Islet precursor cell (in vitro differentiated cells): ENCODE measurements around the gene ARL13B.
"Not testable (repeated sequence)": the region's sequence is repeated elsewhere in the genome, so short reads cannot be mapped to it uniquely, and the experiment has no call there.

ENCODE experiments used
- DNase-seq: peaks from one replicate; pipeline ENCODE4 v3.0.0-alpha.2; 2018

The ARL13B gene

DNA sequence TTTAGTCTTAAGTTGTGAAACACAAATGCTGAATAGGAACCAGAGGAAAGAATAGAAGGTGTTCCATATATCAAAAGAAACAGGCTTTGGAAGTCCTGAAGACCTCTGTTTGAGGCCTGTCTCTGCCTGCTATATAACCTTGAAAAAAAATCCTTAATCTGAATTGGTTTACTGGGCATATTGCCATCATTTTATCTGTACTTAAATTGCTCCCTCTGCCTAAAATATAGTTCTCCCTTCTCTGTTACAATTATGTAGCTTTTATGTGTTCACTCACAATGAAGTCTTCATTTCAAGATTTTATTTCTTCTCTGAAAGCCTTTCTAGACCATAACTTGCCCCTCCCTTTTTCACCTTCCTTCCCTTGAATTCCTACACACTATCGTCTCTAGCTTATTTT is 21.2 kb downstream of the ARL13B start:
- no peak for DNase-seq

DNA sequence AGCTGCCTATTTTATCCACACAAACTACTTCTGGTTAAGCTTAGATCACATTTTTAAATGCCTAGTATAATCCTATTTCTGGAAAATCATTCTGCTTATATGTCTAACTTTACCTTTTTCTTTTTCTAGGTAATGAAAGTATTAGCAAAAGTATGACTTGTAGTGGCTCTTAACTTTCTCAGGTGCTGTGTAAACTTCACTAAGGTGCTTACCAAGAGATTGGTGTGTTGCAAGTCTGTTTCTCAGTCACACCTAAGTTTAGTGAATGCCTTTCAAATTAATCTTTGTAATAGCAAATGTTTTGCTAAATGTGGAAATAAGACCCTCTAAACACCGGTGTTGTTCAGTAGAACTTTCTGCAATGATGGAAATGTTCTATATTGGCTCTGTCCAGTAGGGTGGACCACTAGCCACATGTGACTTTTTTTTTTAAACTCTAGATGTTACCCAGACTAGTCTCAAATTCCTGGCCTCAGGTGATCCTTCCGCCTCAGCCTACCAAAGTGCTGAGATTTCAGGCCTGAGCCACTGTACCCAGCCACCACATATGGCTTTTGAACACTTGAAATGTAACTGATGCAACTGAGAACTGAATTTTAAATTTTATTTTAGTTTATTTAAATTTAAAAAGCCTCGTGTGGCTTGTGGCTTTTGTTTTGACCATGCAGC is 22.0 kb downstream of the ARL13B start:
- DNase-seq: no peak

DNA sequence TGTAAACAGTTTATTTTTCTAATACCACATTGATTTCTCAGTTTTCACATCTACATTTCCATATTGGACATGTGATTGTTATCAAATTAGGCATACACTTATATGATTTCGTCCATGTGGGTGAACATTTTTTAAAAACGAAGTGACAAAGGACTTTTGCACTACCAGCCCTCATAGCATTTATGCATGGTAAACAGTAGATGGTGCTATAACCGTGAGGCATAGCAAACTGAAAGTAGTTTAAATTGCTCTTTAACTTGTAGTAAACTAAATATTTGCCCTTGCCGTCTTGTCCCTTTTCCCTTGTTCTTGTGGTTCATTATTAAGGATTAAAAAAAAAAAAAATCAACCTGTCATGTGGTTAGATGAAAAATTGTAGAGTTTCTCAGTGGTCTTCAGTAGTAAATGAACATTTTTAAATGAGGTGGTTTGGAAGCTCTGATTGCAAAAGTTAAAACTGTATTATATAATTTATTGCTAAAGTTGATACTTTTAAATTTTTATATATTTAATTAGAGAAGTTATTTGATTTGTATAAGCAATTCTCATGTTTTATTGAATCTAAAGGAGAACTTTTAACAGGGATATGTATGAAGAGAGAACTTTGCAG is 24.5 kb downstream of the ARL13B start:
- DNase-seq: no peak

DNA sequence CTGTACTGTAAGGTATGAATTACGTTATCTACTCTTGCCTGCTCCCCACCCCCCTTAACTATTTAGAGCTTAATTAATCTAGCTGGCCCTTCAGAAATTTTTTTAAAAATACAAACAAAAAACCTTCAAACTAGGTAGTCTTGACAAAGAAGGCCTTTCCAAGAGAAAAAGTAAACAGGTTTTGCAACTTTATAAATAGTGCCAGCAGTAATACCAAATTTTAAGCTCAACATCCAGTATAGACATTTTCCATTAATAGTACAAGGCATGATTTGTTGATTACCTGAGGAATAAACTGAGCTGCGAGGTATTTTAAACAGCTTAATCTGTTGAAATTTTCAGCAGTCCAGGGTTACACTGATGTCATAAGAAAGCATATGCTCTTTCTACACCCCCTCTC is 28.3 kb downstream of the ARL13B start:
- DNase-seq: no peak

DNA sequence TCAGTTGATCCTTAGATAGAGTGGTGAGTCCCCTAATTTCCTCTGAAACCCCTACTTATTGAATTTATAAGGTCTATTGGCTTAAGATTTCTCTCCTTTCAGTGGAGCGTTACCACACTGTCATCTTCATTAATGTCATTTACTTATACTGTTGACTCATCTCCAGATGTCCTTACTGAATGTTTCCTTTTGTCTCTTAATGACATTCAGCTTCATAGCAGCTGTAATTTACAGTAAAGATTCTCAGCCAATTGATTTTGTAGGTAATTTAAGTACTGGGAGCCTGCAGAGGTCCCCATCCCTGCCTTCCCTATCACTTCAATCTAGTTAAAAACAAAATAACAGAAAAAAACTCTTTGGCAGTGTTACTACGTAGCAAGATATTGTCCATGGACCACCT is 29.7 kb downstream of the ARL13B start:
- DNase-seq: no peak

DNA sequence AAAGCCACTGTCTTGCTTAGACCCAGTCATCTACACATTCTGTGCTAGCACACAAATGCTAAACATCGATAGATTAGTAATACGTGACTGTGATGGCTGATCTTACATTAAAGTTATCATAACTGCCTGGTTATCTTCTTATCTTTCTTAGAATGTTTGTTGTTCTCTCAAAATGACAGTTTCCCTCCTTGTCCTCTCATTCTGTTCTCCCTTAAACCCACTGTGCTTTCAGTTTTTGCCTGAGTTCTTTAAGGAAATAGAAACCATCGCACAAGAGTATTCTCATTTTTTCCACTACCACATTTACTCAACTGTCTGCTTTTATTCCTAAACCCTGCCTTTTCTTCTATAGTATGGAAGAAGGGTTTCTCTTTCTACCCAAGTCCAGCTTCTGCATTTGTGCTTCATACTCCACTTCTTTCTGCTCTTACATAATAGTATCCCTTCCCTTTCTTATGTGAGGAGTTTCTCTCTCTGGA is 31.3 kb downstream of the ARL13B start:
- no peak for DNase-seq

DNA sequence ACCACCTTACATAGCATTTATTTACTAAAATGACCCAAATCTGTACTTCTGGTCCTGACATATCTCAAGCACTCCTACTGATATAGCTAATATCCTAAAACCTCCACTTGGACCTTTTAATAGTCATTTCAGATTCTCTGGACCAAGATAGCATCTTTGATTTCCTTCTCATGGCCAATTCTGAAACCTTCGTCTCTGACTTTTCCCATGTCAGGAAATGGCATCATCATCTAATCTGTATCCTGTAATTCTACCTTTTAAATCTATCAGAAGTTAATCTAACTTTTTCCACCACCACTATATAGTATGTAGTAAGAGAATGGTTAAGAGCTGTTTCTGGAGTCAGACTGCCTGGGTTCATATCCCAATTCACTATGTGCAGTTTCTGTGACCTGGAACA is 32.2 kb downstream of the ARL13B start:
- DNase-seq: no peak

DNA sequence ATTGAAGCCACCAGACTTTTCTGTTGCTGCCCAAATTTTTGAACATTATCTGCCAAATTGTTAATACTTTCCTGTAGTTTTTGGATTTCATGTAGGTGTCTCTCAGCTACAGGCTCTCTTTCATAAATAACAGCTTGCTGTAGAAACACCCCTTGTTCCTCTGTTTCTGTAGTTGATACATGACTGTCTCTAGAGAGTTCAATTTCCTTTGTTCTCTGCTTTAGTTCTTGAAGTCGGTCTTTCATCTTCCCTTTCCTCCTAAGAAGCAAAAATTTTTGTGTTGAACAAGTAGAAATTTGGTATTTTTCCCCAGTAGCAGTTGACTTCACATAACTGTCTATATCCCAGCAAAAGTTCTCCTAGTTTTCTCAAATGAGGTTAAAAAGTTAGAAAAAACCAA is 35.1 kb downstream of the ARL13B start:
- no peak for DNase-seq

DNA sequence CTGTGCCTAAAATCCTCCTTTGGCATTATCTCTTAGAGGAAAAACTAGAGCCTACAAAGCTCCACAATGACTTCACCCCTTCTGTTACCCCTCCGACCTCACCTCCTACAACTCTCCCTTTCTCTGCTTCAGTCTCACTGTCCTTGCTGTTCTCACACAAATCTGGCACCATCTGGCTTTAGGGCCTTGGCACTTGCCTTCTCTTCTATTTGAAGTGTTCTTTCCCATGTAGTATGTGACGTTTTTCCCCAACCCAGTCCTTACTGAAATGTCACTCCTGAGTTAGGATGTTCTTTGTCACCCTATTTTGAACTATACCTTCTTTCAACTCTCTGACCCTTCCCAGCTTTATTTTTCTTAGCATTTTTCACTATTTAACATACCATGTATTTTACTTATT is 39.7 kb downstream of the ARL13B start:
- DNase-seq: no peak

DNA sequence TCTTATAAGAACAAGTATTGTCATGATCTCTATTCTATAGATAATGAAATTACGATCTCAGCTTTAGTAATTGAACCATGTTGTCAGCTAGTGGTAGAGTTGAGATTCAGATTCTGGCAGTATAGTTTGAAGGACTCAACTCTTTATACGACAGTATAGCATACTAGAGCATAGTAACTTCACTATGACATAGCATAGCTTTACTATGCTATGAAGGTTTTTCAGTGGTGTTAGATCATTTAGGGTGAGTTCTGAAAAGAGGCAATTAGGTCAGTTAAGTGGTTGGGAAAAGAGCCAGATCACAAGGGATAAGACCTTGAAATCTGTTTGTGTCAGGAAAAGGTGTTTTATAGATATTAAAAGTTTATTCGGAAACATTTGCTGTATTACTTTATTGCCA is 40.3 kb downstream of the ARL13B start:
- DNase-seq: no peak

DNA sequence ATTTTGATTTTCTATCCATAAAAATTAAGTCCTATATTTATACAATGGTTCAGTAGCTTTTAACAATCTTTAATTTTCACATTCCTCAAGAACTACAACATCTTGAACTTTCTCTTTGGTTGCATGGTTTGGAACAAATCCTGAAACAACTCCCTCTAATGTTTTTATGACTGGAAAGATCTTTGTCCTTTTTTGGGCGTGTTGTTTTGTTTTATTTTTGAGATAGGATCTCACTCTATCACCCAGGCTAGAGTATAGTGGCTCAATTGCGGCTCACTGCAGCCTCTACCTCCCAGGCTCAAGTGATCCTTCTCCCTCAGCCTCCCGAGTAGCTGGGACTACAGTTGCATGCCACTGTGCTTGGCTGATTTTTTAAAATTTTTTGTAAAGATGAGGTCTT is 44.4 kb downstream of the ARL13B start:
- DNase-seq: no peak

DNA sequence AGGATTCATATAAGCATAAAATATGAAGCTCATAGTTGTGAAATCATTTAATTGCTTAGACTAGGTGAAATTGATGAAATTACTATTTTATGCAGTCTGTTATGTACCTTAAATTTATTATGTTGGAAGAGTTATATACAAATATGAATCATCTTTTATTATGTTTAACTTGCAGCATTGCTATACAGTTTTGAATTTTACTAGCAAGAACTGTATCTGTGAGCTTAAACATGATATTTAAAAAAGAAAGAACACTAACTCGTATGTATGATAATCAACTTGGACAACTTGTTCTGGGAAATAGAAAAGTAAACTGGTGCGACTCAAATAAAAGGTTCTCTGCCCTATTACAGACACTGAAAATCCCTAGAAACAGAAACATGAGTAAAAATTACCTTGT is 46.7 kb downstream of the ARL13B start:
- no peak for DNase-seq

DNA sequence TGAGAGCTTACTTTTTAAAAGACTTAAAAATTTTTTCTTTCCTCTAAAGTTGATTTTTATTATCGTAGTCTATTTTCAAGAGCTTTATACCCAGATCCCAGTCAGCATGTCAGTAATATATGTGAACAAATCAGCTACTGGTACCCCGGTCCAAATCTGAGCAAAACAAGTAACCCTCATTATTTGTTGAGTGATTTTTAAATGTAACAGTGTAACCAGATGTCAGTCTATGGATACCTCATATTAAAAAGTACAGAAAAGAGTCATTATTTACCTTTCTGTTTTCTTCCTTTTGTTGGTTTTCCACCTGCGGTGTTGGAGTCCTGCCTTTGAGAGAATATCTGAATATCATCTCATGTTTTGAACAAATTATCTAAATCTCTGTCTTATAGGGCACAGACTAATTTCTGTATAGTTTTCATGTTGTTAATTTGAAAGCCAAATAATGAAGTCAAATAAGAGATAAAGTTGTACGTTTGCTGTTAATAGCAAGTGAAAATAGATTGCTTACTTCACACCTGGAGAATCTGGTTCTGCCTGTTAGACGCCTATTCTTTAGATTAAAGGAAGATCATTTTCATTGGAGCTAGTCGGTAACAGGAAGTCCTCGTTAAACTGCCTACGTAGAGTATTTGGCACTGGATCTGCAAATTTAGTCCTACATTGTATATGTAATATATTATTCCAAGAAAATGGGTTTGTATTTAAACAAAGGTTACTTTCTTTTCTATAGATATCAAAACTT is 48.3 kb downstream of the ARL13B start, which contains the start of gene STX19:
Gene STX19, minus strand, starts transcription at position 505 of the 745 bp plus-strand sequence. CDS start 13,328 bp downstream, outside the sequence.
- no peak for DNase-seq

DNA sequence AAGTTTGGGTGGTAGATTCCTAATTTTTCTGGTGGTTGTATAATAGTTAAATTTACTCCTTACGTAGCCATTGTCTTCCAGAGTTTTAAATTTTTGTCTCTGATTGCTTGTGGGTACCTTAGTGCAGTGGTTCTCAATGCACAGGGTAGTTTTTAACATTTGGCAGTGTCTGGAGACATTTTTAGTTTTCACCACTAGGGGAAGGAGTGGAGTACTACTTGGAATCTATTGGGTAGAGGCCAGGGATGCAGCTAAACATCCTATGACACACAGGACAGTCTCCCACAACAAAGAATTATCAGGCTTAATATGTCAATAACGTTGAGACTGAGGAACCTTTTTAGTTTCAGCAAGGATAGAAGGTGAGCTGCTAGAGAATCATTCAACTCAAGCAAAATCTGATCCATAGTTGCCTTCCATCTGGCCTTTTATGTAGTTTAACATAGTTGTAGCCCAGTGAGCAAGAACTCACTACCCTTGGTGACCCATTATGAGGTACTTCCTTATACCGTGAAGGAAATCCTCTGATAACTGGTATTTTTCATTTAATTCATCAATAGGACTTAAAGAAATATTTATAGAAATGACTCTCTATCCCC is 57.1 kb downstream of the ARL13B start:
- DNase-seq: no peak

DNA sequence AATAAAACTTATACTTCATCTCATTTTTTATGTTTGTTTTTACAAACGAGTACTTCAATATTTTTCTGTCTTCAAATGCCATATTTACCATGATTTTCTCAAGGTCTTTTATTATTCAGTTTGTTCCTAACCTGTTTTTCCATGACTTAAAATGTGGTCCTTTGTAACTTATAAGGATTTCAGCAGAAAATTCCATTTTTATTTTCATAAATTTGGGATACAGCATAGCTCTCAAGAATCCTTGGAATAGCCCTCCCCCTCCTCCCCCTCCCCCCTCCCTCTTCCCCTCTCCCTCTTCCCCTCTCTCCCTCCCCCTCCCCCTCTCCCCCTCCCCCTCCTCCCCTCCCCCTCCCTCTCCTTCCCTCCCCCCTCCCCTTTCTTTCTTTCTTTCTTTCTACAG is 63.3 kb downstream of the ARL13B start:
- no peak for DNase-seq

DNA sequence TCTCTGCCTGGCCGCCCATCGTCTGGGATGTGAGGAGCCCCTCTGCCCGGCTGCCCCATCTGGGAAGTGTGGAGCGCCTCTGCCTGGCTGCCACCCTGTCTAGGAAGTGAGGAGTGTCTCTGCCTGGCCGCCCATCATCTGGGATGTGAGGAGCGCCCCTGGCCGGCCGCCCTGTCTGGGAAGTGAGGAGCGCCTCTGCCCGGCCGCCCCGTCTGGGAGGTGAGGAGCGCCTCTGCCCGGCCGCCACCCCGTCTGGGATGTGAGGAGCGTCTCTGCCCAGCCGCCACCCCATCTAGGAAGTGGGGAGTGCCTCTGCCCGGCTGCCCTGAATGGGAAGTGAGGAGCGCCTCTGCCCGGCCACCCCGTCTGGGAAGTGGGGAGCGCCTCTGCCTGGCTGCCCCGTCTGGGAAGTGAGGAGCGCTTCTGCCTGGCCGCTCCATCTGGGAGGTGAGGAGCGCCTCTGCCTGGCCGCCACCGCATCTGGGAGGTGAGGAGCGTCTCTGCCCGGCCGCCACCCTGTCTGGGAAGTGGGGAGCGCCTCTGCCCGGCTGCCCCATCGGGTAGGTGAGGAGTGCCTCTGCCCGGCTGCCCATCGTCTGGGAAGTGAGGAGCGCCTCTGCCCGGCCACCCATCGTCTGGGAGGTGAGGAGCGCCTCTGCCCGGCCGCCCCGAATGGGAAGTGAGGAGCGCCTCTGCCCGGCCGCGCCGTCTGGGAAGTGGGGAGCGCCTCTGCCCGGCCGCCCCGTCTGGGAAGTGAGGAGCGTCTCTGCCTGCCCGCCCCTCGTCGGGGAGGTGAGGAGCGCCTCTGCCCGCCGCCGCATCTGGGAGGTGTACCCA is 64.4 kb downstream of the ARL13B start:
- DNase-seq: not testable (repeated sequence)

DNA sequence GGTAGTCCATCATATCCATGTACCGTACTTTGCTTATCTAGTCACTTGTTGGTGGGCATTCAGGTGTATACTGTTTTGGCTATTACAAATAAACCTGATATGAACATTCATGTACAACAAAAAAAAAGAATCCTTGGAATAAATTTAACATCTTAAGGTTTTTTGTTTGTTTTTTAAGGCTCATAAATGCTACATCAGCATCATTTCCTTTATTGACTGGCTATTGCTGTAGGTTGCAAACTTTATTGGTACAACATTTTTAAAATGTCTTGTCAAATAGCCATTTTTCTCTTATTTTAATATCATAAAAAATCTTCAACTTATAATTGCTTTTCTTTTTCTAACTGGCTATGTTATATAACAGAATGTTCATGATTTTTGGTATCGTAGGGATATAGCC is 66.6 kb downstream of the ARL13B start:
- no peak for DNase-seq

DNA sequence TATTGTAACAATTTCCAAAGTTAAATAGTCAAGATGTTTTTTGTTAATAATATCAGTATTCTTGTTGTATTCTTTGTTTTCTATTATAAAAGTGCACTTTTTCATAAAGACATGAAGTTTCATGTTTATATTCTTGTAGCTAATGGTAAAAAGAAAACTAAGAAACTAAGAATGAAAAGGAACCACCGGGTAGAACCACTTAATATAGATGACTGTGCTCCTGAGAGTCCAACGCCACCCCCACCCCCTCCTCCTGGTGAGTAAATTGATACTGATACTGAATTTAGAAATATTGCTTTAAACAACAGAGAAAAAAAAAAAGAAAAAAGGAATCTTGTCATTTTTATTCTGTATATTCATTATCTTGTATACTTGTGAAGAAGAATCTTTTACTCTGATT is 69.3 kb downstream of the ARL13B start:
- DNase-seq: no peak

DNA sequence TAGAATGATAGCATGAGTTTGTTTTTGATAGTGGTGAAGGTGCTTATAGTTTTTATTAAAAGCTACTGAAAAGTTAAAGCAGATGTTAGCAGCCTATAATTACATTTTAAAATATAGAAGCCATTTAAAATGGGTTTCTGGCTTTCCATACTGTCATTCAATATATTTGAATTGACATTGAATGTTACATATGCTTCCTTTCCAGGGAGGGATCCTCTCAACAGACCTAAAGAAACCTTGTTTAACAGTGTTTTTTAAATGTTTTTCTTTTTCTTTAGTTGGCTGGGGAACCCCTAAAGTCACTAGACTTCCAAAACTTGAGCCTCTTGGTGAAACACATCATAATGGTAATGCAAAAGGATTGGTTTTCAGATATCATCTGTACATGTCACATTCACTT is 70.6 kb downstream of the ARL13B start:
- no peak for DNase-seq

DNA sequence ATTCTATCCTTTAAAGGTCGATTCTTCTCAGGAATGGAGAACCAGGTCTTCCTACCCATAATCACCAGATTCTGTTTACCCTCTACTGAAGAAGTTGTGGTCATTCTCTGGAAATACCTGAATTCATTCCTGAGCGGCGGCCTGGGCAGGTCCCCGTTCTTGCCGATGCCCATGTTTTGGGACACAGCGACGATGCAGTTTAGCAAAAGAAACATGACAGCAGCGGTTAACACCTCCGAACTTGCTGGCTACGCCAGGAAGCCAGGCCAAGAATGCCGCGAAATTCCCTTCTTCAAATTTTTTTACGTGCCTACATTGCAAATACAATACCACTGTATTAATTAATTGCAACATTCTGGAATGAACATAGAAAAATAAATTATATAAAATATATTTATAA is 81.3 kb downstream of the ARL13B start:
- DNase-seq: no peak

DNA sequence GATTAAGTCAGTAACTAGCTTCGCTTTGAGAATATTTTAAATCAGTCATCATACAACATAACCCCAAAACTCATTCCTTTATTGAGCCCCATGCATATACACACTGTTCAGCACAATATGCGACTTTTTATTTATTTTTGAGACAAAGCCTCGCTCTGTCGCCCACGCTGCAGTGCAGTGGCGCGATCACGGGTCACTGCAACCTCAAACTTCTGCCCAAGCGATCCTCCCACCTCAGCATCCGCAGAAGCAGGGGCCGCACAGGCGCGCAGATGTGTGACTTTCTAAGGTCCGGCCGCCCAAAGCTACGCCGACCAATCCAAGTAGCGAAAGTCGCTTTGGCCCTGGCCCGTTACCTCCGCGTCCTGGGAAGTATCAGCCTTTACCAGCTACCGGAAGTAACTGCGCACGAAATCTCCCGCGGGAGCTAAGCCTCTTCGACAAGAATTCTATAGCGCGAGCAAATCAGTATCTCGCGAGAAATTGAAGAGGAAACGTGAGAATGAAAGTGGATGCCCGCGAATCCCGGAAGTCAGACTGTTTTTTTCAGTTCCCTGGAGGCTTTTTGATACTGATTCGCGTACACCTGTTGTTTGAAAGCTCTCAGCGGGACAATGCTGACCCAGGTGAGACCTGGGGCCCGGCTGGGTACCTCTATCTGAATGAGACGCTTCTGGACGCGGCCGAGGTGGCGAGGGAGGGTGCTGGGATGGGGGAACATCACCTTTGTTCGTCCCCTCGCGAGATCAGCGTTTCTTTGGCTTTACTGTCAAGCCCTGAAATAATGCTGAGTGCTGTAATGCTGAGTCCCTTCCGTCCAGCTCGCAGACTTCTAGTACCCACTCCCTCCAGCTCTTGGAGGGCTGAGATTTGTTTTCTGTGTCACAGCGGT is 82.8 kb downstream of the ARL13B start, which contains the start of the genes DHFR2 and NSUN3:
Gene DHFR2, minus strand, starts transcription at position 404 of the 892 bp plus-strand sequence. CDS start 1,405 bp downstream, outside the sequence.
Gene NSUN3, plus strand, starts transcription at position 549 of the 892 bp plus-strand sequence. Its CDS starts 66 bp downstream, at position 615.
- DNase-seq: peak; percentile 98
